CD1c-positive myeloid dendritic cell (primary cell): ENCODE data around the gene GBE1.
"Not testable (repeated sequence)": the region's sequence is repeated elsewhere in the genome, so short reads cannot be mapped to it uniquely, and the experiment has no call there.

Source experiments
- DNase-seq: peaks from one replicate; pipeline ENCODE4 v3.0.0-alpha.2; 2016; ENCODE audit errors: extremely low spot score

The GBE1 gene

GRCh38 chr3:81760924-81761903 is at the start of gene GBE1:
Gene GBE1, minus strand, starts transcription at chr3:81761645. Its CDS starts 128 bp downstream, at chr3:81761517.
- DNase-seq, result peak; percentile 98

DNA sequence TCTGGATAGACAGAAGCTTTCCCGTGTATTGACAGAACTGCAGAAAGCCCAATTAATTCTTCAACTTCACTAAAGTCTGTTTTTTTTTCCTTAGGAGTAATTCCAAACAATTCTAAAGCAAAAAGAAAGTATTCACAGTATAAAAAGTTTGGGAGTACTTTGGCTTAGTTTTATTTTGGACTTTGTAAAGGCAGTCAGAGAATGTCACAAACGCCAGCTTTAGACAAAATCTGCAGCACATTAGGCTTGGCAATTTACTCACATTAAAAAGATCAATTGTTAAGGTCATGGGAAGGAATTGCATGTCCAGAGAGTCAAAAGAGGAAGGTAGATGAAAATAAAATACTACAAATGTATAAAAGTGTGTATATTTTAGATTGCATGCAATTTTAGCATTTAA is 47.5 kb upstream of the GBE1 start:
- DNase-seq, result no peak

GRCh38 chr3:81799403-81799802 is 38.0 kb upstream of the GBE1 start:
- no peak for DNase-seq

DNA sequence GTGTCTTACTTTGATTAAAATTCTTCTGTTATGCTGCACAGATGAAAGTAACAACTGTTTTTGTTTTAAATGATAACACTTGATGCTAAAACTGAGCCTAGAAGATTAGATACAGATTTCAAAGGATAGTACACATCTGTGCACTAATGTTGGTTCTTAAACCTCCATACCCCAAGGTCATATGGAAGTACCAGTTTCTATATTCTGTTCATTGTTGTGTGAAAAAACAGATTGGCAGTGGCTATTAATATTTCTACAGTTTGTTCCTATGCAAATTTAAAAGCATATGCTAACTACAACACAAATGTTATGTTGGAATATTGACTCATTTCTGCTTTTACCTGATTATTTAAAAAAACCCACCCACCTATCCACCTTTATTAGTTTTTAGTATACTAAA is 32.0 kb upstream of the GBE1 start:
- no peak for DNase-seq

- DNase-seq, result no peak
These were observed 28.7 kb upstream of the GBE1 start for GRCh38 chr3:81790117-81790516.

- peak; percentile 52 for DNase-seq
These were observed 28.2 kb upstream of the GBE1 start for GRCh38 chr3:81789691-81790090.

DNA sequence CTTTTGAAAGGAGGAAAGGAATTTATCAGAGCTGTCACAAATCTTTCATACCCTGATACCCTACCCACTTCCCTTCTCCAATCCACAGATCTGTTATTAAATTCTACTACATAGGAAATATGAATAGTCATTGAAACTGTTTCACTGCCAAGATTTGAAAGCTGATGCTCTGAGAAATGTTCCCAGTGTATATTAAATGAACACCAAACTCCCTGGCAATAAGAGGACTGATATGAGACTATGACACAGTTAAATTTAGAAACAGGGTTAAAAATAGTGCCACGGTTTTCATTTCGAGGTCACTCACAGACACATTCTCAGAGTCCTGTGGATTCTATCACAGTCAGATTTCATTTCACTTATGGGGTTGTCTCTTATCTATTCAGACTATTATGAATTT is 27.2 kb upstream of the GBE1 start:
- no peak for DNase-seq

DNA sequence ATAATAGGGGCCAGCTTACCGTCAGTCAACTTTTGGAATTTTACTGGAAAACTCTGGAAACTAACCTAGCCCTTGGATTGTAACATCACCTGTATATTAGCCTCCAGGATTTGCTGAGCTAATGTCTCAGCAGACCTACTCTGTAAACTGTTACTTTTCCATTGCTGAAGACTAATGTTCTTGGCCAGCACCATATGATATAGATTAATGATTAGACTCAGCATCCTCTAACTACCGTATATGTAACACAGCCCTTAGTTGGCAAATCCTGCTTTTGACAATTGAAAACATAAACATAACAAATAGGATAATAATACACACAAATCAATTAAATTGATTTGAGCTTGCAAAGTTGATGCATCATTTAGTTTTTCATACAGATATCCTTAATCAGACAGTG is 26.6 kb upstream of the GBE1 start:
- DNase-seq, result no peak

DNA sequence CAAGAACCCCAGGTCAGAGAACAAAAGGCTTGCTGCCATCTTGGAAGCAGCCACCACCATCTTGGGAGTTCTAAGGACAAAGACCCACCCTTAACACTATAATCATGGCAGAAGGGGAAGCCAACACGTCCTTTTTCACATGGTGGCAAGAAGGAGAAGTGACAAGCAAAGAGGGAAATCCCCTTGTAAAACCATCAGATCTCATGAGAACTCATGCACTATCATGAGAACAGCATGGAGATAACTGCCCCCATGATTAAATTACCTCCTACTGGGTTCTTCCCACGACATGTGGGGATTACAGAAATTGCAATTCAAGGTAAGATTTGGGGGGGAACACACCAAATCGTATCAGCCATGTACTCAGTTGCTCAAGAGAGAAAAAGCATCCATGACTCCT is 21.1 kb upstream of the GBE1 start:
- DNase-seq, result peak; percentile 60

- DNase-seq, result no peak
These were observed 17.3 kb upstream of the GBE1 start for GRCh38 chr3:81778678-81779182.

GRCh38 chr3:81776643-81777042 is 15.2 kb upstream of the GBE1 start:
- no peak for DNase-seq

GRCh38 chr3:81770710-81771109 is 9.3 kb upstream of the GBE1 start:
- DNase-seq, result no peak

GRCh38 chr3:81769299-81769698 is 7.9 kb upstream of the GBE1 start:
- DNase-seq, result no peak

GRCh38 chr3:81767250-81767859 is 5.9 kb upstream of the GBE1 start:
- not testable (repeated sequence) for DNase-seq

DNA sequence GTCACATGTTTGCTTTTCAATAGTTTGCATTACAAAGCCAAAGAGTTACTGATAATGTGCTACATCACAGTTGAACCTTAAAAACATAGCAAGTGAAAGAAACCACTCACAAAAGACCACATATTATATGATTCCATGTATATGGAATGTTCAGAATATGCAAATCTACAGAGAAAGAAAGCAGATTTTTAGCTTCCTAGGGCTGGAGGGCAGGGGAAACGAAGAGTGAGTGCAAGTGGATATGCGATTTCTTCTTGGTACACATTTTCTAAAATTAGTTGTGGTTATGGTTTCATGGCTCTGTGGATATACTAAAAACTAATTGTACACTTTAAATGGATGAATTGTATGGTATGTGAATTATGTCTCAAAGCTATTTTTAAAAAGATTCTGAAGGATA is 4.0 kb upstream of the GBE1 start:
- DNase-seq, result no peak

DNA sequence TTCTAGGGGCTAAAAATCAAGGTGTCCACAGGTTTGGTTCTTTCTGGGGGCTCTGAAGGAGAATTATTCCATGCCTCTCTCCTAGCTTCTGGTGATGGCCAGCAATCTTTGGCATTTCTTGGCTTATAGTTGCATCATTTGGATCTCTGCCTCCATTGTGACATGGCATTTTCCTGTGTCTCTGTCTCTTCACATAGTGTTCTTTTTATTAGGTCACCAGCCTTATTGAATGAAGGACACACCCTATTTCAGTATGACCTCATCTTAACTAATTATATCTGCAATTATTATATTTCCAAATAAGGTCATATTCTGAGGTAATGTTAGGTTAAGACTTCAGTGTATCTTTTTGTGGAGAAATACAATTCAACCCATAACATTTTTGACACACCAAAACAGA is 3.2 kb upstream of the GBE1 start:
- DNase-seq, result no peak

GRCh38 chr3:81764002-81764401 is 2.6 kb upstream of the GBE1 start:
- DNase-seq, result no peak

- no peak for DNase-seq
These were observed 1.6 kb upstream of the GBE1 start for GRCh38 chr3:81763001-81763400.

- DNase-seq, result no peak
These were observed 597 bp upstream of the GBE1 start for GRCh38 chr3:81761904-81762580.

DNA sequence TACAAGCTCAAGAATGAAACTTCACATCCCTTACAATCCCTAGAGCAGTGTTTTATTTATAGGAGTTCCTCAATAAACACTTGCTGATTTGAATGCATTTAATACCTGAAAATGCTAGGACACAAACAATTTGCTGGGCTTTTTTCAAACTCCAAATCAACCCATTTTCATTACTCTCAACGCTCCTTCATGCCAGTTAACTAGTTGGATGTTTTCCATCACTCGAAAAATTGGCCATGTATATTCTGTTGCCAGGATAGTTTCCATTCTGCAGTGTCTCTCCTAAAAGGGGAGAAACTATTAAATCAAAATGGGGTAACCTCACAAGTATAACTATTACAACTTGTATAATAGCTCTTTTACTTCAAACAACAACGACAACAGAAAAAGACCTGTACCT is 1.2 kb downstream of the GBE1 start:
- DNase-seq, result no peak

DNA sequence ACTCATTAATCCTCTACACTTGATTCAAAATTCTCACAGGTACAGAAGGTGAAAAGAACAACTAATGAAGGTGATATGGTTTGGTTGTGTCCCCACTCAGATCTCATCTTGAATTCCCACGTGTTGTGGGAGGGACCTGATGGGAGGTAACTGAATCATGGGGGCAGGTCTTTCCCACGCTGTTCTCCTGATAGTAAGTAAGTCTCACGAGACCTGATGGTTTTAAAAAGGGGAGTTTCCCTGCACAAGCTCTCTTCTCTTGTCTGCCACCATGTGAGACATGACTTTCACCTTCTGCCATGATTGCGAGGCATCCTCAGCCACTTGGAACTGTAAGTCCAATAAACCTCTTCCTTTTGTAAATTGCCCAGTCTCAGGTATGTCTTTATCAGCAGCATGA is 2.7 kb downstream of the GBE1 start:
- not testable (repeated sequence) for DNase-seq

DNA sequence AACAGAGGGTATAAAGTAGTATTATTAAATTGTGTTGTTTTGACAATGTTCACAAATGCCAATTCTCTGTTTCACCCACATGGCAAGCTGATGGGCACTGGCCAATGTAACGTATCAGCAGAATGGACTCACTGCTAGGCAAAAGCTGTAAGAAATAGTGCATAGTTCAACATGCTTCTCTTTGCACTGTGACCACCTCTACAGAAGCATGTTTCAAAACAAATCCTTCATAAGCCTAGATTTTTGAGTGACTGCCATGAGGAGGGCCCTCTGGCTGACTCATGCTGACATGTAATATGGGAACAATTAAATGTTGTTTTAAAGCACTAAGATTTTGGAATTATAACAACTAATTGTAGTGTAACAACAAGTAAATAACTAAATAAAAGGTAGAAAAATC is 3.2 kb downstream of the GBE1 start:
- no peak for DNase-seq
